Endothelial cell (in vitro differentiated cells): ENCODE results near the gene AGER. TPM values are rescaled to one million over a fixed set of nuclear protein-coding genes. Genes with fewer than 3 reads are reported as not detected.

ENCODE experiments used
- DNase-seq: peaks from one replicate; pipeline ENCODE4 v3.0.0; 2021; ENCODE audit warnings: low spot score
- H3K27ac Mint-ChIP-seq: one replicate; pipeline ENCODE4 v1.8.0; 2021; ENCODE audit warnings: mixed read lengths, inconsistent platforms; ENCODE audit not compliant: unreplicated experiment
- H3K27me3 Mint-ChIP-seq: one replicate; pipeline ENCODE4 v1.8.0; 2021; ENCODE audit warnings: mild to moderate bottlenecking, moderate library complexity, mixed read lengths, inconsistent platforms; ENCODE audit not compliant: unreplicated experiment
- H3K36me3 Mint-ChIP-seq: one replicate; pipeline ENCODE4 v1.8.0; 2021; ENCODE audit warnings: mild to moderate bottlenecking, low read depth, mixed read lengths, inconsistent platforms; ENCODE audit not compliant: unreplicated experiment
- H3K4me1 Mint-ChIP-seq: one replicate; pipeline ENCODE4 v1.8.0; 2021; ENCODE audit warnings: mild to moderate bottlenecking, mixed read lengths, inconsistent platforms; ENCODE audit not compliant: unreplicated experiment
- H3K4me3 Mint-ChIP-seq: one replicate; pipeline ENCODE4 v1.8.0; 2021; ENCODE audit warnings: mild to moderate bottlenecking, mixed read lengths, inconsistent platforms; ENCODE audit not compliant: unreplicated experiment
- H3K9me3 Mint-ChIP-seq: one replicate; pipeline ENCODE4 v1.8.0; 2021; ENCODE audit warnings: mixed read lengths, inconsistent platforms; ENCODE audit not compliant: unreplicated experiment
- CTCF ChIP-seq: fragments of 200-600 bp; sonication (generic); IDR thresholded peaks from one replicate; pipeline ENCODE4 v1.5.0; 2021; ENCODE audit warnings: antibody characterized with exemption; ENCODE audit not compliant: unreplicated experiment
- total RNA-seq: library from RNA; stranded (reverse); fragmentation: NEBNext Ultra II Directional; extraction: Animal tissue kit (Norgen Biotek cat#: 25700); gene quantifications from one replicate; pipeline ENCODE4 v1.2.1, GENCODE V29; 2021; ENCODE audit not compliant: unreplicated experiment

Gene AGER
- total RNA-seq, 1 donor from 2014 or later: 42.2 TPM

- no peaks in the 10 kb centered on the region for H3K9me3 Mint-ChIP-seq
- TF ChIP-seq CTCF: no peak
- H3K27me3 Mint-ChIP-seq: peaks cover 5% of the 10 kb centered on the region
- peaks cover 18% of the 10 kb centered on the region for H3K36me3 Mint-ChIP-seq
- H3K27ac Mint-ChIP-seq: no peak overlapping the region
- DNase-seq: no peak
- peaks cover 23% of the 10 kb centered on the region for H3K4me1 Mint-ChIP-seq
- H3K4me3 Mint-ChIP-seq: no peak overlapping the region
Observed at GRCh38 chr6:32200711-32201475, 16.8 kb upstream of the AGER start.

- Mint-ChIP-seq H3K9me3 (no peaks in the 10 kb centered on the region), H3K27ac (peak overlapping the region; percentile 100), H3K36me3 (peaks cover 14% of the 10 kb centered on the region), H3K27me3 (peaks cover 5% of the 10 kb centered on the region), H3K4me1 (peaks cover 33% of the 10 kb centered on the region), H3K4me3 (no peak overlapping the region)
- DNase-seq: no peak
- no peak for TF ChIP-seq CTCF
Observed at GRCh38 chr6:32198866-32199265, 14.8 kb upstream of the AGER start.

- no peak for DNase-seq
- no peak for TF ChIP-seq CTCF
- peak overlapping the region; percentile 100 for H3K27ac Mint-ChIP-seq
- H3K4me1 Mint-ChIP-seq: peaks cover 37% of the 10 kb centered on the region
- H3K9me3 Mint-ChIP-seq: no peaks in the 10 kb centered on the region
- peaks cover 11% of the 10 kb centered on the region for H3K36me3 Mint-ChIP-seq
- no peak overlapping the region for H3K4me3 Mint-ChIP-seq
- peaks cover 5% of the 10 kb centered on the region for H3K27me3 Mint-ChIP-seq
Observed at GRCh38 chr6:32198345-32198696, 14.3 kb upstream of the AGER start.

GRCh38 chr6:32196682-32197616, 12.9 kb upstream of the AGER start:
- H3K27ac Mint-ChIP-seq: peak overlapping the region; percentile 100
- no peak for TF ChIP-seq CTCF
- peaks cover 7% of the 10 kb centered on the region for H3K27me3 Mint-ChIP-seq
- H3K9me3 Mint-ChIP-seq: no peaks in the 10 kb centered on the region
- peaks cover 45% of the 10 kb centered on the region for H3K4me1 Mint-ChIP-seq
- peak overlapping the region; percentile 52 for H3K4me3 Mint-ChIP-seq
- DNase-seq: no peak
- H3K36me3 Mint-ChIP-seq: peaks cover 8% of the 10 kb centered on the region
